Neural cell (in vitro differentiated cells): ENCODE measurements around the gene RPS6KC1. TPM values are rescaled to one million over a fixed set of nuclear protein-coding genes. Genes with fewer than 3 reads are reported as not detected.

Source experiments
- H2AFZ ChIP-seq: fragments of 200-600, 300-800 bp; sonication (generic), shearing (Covaris generic); 2 replicates; pipeline ENCODE4 v1.6.0; 2014; ENCODE audit warnings: low read depth, mild to moderate bottlenecking, antibody characterized with exemption, low read length, moderate library complexity
- H3F3A ChIP-seq: fragments of 200-600 bp; shearing (Covaris generic); 2 replicates; pipeline ENCODE4 v1.6.1; 2016; ENCODE audit warnings: mild to moderate bottlenecking, moderate library complexity, mixed read lengths, antibody characterized with exemption, low read length; ENCODE audit not compliant: insufficient read depth, poor library complexity, severe bottlenecking
- H3K27ac ChIP-seq: fragments of 200-600, 300-800 bp; sonication (generic), shearing (Covaris generic); 2 replicates; pipeline ENCODE4 v1.5.1; 2014; ENCODE audit warnings: mild to moderate bottlenecking, low read length, moderate library complexity
- H3K27me3 ChIP-seq: fragments of 300-800, 200-600 bp; sonication (generic), shearing (Covaris generic); 2 replicates; pipeline ENCODE4 v1.6.0; 2014; ENCODE audit warnings: mild to moderate bottlenecking, low read depth, low read length, moderate library complexity; ENCODE audit not compliant: insufficient read depth
- H3K36me3 ChIP-seq: fragments of 300-800, 200-600 bp; sonication (generic), shearing (Covaris generic); 2 replicates; pipeline ENCODE4 v1.5.1; 2014; ENCODE audit warnings: mild to moderate bottlenecking, antibody characterized with exemption, low read length, moderate library complexity; ENCODE audit not compliant: insufficient read depth
- H3K4me2 ChIP-seq: fragments of 300-800, 200-600 bp; sonication (generic), shearing (Covaris generic); 2 replicates; pipeline ENCODE4 v1.6.0; 2014; ENCODE audit warnings: mild to moderate bottlenecking, low read length
- H3K4me3 ChIP-seq: fragments of 300-800, 200-600 bp; sonication (generic), shearing (Covaris generic); 2 replicates; pipeline ENCODE4 v1.5.1; 2014; ENCODE audit warnings: mild to moderate bottlenecking, low read length, moderate library complexity
- H3K79me2 ChIP-seq: fragments of 200-600 bp; shearing (Covaris generic); replicated peaks from 2 replicates; pipeline ENCODE4 v1.6.0; 2014; ENCODE audit warnings: mild to moderate bottlenecking, low read length, moderate library complexity; ENCODE audit not compliant: insufficient read depth
- H3K9ac ChIP-seq: fragments of 300-800, 200-600 bp; sonication (generic), shearing (Covaris generic); 2 replicates; pipeline ENCODE4 v1.6.1; 2016; ENCODE audit warnings: mild to moderate bottlenecking, low read length, mixed read lengths
- H3K9me2 ChIP-seq: fragments of 200-600 bp; shearing (Covaris generic); 2 replicates; pipeline ENCODE4 v1.6.1; 2016; ENCODE audit warnings: mild to moderate bottlenecking, low read length, mixed read lengths; ENCODE audit not compliant: insufficient read depth
- H3K9me3 ChIP-seq: fragments of 200-600, 300-800 bp; sonication (generic), shearing (Covaris generic); 2 replicates; pipeline ENCODE4 v1.6.1; 2016; ENCODE audit warnings: mild to moderate bottlenecking, mixed run types, low read length, moderate library complexity, mixed read lengths
- H4K20me1 ChIP-seq: fragments of 200-600 bp; shearing (Covaris generic); 2 replicates; pipeline ENCODE4 v1.6.1; 2016; ENCODE audit warnings: mild to moderate bottlenecking, mixed run types; ENCODE audit not compliant: insufficient read depth
- EP300 ChIP-seq: fragments of 450-650 bp; conservative IDR thresholded peaks from 2 replicates; pipeline ENCODE4 v1.6.1; 2014; ENCODE audit warnings: antibody characterized with exemption, mild to moderate bottlenecking, moderate library complexity; ENCODE audit not compliant: poor library complexity, severe bottlenecking
- EZH2 ChIP-seq: fragments of 200-600, 300-800 bp; shearing (Covaris generic), sonication (generic); IDR thresholded peaks from 2 replicates; pipeline ENCODE4 v1.6.1; 2014; ENCODE audit warnings: antibody characterized with exemption, low read length, borderline replicate concordance, mild to moderate bottlenecking; ENCODE audit not compliant: insufficient read depth, poor library complexity, severe bottlenecking
- MXI1 ChIP-seq: fragments of 450-650 bp; conservative IDR thresholded peaks from 2 replicates; pipeline ENCODE4 v1.6.1; 2014; ENCODE audit warnings: antibody characterized with exemption, mild to moderate bottlenecking; ENCODE audit not compliant: poor library complexity, severe bottlenecking
- POLR2AphosphoS5 ChIP-seq: IDR thresholded peaks from 2 replicates; pipeline ENCODE4 v1.6.1; 2012
- RAD21 ChIP-seq: fragments of 450-650 bp; conservative IDR thresholded peaks from 2 replicates; pipeline ENCODE4 v1.6.1; 2014; ENCODE audit warnings: antibody characterized with exemption, mild to moderate bottlenecking, moderate library complexity
- SMC3 ChIP-seq: fragments of 450-650 bp; conservative IDR thresholded peaks from 2 replicates; pipeline ENCODE4 v1.6.1; 2014; ENCODE audit warnings: antibody characterized with exemption, mild to moderate bottlenecking, moderate library complexity; ENCODE audit not compliant: poor library complexity
- TAF1 ChIP-seq: IDR thresholded peaks from 2 replicates; pipeline ENCODE4 v1.6.1; 2012; ENCODE audit warnings: low read depth
- polyA plus RNA-seq: library from polyadenylated mRNA; depleted of rRNA; stranded (reverse); fragments of >200 nt; gene quantifications from 2 replicates; pipeline ENCODE4 v1.2.3, GENCODE V29; 2014
- TF ChIP-seq, protein P1 (sequence below): IDR thresholded peaks from 2 replicates; pipeline ENCODE4 v1.6.1; 2012; ENCODE audit warnings: borderline replicate concordance
- TF ChIP-seq, protein P2 (sequence below): fragments of 450-650 bp; IDR thresholded peaks from 2 replicates; pipeline ENCODE4 v1.5.1; 2014; ENCODE audit warnings: antibody characterized with exemption, mild to moderate bottlenecking, moderate library complexity; ENCODE audit not compliant: poor library complexity, severe bottlenecking

The RPS6KC1 gene
- polyA plus RNA-seq, 1 donor from 2014 or later: 28.1 TPM

DNA sequence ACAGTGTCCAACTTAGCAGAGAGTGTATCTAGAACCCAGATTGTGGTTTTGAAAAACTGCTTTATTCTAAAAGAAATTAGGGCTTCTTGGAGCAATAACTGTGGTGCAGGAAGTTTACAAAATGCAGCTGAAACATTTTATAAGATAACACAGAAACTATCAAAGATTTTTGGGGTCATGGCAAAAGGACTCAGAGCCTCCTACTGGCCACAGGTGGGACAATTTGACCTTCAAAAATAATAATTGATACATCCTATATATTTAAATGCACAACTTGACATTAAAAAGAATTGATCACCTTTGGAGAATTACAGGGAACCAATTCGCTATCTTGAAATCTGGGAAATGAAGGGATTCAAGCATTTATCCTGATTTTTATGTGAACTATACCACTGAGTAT, 235.2 kb downstream of the RPS6KC1 start:
- TF ChIP-seq EZH2: no peak
- no peak overlapping the region for H3K4me2 ChIP-seq
- no peaks in the 10 kb centered on the region for H3K9me2 ChIP-seq

DNA sequence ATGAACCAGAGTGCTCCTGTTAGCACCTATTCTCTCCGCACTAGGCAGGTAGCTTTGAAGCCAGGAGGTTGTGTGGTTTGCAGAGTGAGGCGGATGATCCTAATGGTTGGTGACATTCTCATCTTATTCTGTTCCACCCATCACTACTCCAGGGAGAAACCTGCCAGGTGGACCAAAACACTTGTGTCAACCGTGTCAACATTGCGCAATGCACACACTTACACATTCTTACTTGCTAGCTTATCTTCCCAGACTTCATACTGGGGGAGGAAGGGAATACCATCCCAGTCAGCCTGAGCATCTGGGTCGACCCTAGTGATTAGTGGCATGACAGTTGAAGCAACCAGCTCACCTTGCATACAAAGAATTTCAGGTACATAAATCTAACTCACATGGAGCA, 236.9 kb downstream of the RPS6KC1 start:
- Histone ChIP-seq H3K9me2 (no peaks in the 10 kb centered on the region), H4K20me1 (no peaks in the 10 kb centered on the region), H3K4me2 (no peak overlapping the region), H3K79me2 (no peaks in the 10 kb centered on the region), H3K9me3 (no peaks in the 10 kb centered on the region), H2AFZ (no peak overlapping the region), H3K9ac (no peak overlapping the region), H3K4me3 (no peak overlapping the region), H3K27me3 (no peaks in the 10 kb centered on the region), H3K36me3 (no peaks in the 10 kb centered on the region), H3F3A (no peaks in the 10 kb centered on the region), H3K27ac (no peak overlapping the region)
- TF ChIP-seq RAD21 (no peak), TAF1 (no peak), SMC3 (no peak), EZH2 (no peak), EP300 (no peak), POLR2AphosphoS5 (no peak), MXI1 (no peak)
- TF ChIP-seq, protein P1, sequence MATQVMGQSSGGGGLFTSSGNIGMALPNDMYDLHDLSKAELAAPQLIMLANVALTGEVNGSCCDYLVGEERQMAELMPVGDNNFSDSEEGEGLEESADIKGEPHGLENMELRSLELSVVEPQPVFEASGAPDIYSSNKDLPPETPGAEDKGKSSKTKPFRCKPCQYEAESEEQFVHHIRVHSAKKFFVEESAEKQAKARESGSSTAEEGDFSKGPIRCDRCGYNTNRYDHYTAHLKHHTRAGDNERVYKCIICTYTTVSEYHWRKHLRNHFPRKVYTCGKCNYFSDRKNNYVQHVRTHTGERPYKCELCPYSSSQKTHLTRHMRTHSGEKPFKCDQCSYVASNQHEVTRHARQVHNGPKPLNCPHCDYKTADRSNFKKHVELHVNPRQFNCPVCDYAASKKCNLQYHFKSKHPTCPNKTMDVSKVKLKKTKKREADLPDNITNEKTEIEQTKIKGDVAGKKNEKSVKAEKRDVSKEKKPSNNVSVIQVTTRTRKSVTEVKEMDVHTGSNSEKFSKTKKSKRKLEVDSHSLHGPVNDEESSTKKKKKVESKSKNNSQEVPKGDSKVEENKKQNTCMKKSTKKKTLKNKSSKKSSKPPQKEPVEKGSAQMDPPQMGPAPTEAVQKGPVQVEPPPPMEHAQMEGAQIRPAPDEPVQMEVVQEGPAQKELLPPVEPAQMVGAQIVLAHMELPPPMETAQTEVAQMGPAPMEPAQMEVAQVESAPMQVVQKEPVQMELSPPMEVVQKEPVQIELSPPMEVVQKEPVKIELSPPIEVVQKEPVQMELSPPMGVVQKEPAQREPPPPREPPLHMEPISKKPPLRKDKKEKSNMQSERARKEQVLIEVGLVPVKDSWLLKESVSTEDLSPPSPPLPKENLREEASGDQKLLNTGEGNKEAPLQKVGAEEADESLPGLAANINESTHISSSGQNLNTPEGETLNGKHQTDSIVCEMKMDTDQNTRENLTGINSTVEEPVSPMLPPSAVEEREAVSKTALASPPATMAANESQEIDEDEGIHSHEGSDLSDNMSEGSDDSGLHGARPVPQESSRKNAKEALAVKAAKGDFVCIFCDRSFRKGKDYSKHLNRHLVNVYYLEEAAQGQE: no peak
- TF ChIP-seq, protein P2, sequence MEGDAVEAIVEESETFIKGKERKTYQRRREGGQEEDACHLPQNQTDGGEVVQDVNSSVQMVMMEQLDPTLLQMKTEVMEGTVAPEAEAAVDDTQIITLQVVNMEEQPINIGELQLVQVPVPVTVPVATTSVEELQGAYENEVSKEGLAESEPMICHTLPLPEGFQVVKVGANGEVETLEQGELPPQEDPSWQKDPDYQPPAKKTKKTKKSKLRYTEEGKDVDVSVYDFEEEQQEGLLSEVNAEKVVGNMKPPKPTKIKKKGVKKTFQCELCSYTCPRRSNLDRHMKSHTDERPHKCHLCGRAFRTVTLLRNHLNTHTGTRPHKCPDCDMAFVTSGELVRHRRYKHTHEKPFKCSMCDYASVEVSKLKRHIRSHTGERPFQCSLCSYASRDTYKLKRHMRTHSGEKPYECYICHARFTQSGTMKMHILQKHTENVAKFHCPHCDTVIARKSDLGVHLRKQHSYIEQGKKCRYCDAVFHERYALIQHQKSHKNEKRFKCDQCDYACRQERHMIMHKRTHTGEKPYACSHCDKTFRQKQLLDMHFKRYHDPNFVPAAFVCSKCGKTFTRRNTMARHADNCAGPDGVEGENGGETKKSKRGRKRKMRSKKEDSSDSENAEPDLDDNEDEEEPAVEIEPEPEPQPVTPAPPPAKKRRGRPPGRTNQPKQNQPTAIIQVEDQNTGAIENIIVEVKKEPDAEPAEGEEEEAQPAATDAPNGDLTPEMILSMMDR: no peak

More for the DNA sequence above, 235.2 kb downstream of the RPS6KC1 start:
- no peaks in the 10 kb centered on the region for H3K36me3 ChIP-seq
- no peak overlapping the region for H3K4me3 ChIP-seq
- no peak overlapping the region for H2AFZ ChIP-seq
- no peaks in the 10 kb centered on the region for H3K9me3 ChIP-seq
- no peak overlapping the region for H3K9ac ChIP-seq
- H3K27me3 ChIP-seq: no peaks in the 10 kb centered on the region
- no peak overlapping the region for H3K27ac ChIP-seq
- no peaks in the 10 kb centered on the region for H3K79me2 ChIP-seq
- H3F3A ChIP-seq: no peaks in the 10 kb centered on the region
- H4K20me1 ChIP-seq: no peaks in the 10 kb centered on the region

DNA sequence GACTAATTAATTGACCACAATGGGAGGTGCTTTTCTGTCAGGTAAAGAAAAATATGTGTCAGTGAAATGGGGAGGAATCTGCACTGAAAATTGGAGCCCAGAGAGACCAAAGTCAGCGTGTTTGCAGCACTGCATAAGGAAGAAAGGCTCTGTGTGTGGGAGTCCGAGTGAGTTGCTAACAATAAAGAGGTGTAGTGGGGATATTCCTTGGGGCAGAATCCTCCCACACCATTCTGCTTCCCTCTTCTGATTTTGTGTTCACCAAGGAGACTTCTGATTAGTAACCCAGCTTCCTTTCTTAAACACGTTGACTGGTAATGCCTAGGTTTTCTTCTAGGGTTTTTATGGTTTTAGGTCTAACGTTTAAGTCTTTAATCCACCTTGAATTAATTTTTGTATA, 240.5 kb downstream of the RPS6KC1 start:
- no peak overlapping the region for H3K9ac ChIP-seq
- no peaks in the 10 kb centered on the region for H4K20me1 ChIP-seq
- no peak overlapping the region for H3K4me3 ChIP-seq
- H3F3A ChIP-seq: no peaks in the 10 kb centered on the region
- H3K9me3 ChIP-seq: no peaks in the 10 kb centered on the region
- no peak overlapping the region for H3K27ac ChIP-seq
- no peaks in the 10 kb centered on the region for H3K9me2 ChIP-seq
- no peaks in the 10 kb centered on the region for H3K27me3 ChIP-seq
- H3K36me3 ChIP-seq: no peaks in the 10 kb centered on the region
- H2AFZ ChIP-seq: no peak overlapping the region
- no peak overlapping the region for H3K4me2 ChIP-seq
- no peaks in the 10 kb centered on the region for H3K79me2 ChIP-seq
- TF ChIP-seq EP300 (no peak), TAF1 (no peak), SMC3 (no peak), POLR2AphosphoS5 (no peak), MXI1 (no peak), EZH2 (no peak), RAD21 (no peak)
- TF ChIP-seq, protein P1: no peak
- TF ChIP-seq, protein P2: no peak
